Measurements from ENCODE around the gene CEP170. TPM values are rescaled to one million over a fixed set of nuclear protein-coding genes. Genes with fewer than 3 reads are reported as not detected.

Gene CEP170
- total RNA-seq, 1 experiment from 2014 or later = 97.7 TPM

GRCh38 chr1:243292117-243292516 is 37.0 kb upstream of the CEP170 start:
- H2BK15ac ChIP-seq (ENCODE audit: low read depth, low read length) = no peak overlapping the region
- peaks cover 0 to 3% of the 10 kb centered on the region in 2 experiments; a peak in 1 of 5 replicates for H3K9me3 Mint-ChIP-seq
- WGBS (ENCODE audit: extremely low coverage, insufficient read length, low lambda C conversion rate) = no CpG with 5 or more reads among the region's 5 CpGs
- no peak overlapping the region for H4K5ac ChIP-seq (ENCODE audit: insufficient read length, low read depth, low read length)
- DNase-seq = no peak
- H3K4me1 Mint-ChIP-seq = peaks cover 14 to 29% of the 10 kb centered on the region in 2 experiments
- H2BK5ac ChIP-seq (ENCODE audit: insufficient read length, low read length) = no peak overlapping the region
- no peak overlapping the region for H3T11ph ChIP-seq (ENCODE audit: low read length)
- no peaks in the 10 kb centered on the region for H3K9me3 ChIP-seq (ENCODE audit: control insufficient read depth, low read depth, low read length)
- no peak overlapping the region for H4K8ac ChIP-seq (replicated peaks; ENCODE audit: insufficient read length, low read depth, low read length)
- H2AK5ac ChIP-seq (ENCODE audit: insufficient read length, low read length) = no peak overlapping the region
- no peaks in the 10 kb centered on the region; the same call in 1 of the 2 replicates for H3K4me1 ChIP-seq (ENCODE audit: insufficient read depth, low read length)
- H4K91ac ChIP-seq (ENCODE audit: insufficient read length, low read depth, low read length) = no peak overlapping the region
- H3K27me3 ChIP-seq (ENCODE audit: insufficient read depth, low read length) = no peaks in the 10 kb centered on the region
- no peaks in the 10 kb centered on the region for H3K27me3 Mint-ChIP-seq (ENCODE audit: low read depth)
- no peak overlapping the region for H3K4ac ChIP-seq (ENCODE audit: low read depth, low read length)
- H3K56ac ChIP-seq (ENCODE audit: insufficient read length, low read depth, low read length) = no peak overlapping the region
- no peaks in the 10 kb centered on the region for H3K79me2 ChIP-seq (ENCODE audit: insufficient read depth, low read length)
- no peak overlapping the region for H2BK12ac ChIP-seq (ENCODE audit: insufficient read length, low read depth, low read length)
- no peaks in the 10 kb centered on the region for H3K79me1 ChIP-seq (ENCODE audit: insufficient read depth, low read depth, low read length, poor library complexity, severe bottlenecking)
- H3K27ac ChIP-seq (ENCODE audit: insufficient read length, low read depth, low read length) = no peak overlapping the region
- H2BK120ac ChIP-seq (ENCODE audit: low read depth, low read length, poor library complexity, severe bottlenecking) = no peak overlapping the region
- TF ChIP-seq, protein P1, sequence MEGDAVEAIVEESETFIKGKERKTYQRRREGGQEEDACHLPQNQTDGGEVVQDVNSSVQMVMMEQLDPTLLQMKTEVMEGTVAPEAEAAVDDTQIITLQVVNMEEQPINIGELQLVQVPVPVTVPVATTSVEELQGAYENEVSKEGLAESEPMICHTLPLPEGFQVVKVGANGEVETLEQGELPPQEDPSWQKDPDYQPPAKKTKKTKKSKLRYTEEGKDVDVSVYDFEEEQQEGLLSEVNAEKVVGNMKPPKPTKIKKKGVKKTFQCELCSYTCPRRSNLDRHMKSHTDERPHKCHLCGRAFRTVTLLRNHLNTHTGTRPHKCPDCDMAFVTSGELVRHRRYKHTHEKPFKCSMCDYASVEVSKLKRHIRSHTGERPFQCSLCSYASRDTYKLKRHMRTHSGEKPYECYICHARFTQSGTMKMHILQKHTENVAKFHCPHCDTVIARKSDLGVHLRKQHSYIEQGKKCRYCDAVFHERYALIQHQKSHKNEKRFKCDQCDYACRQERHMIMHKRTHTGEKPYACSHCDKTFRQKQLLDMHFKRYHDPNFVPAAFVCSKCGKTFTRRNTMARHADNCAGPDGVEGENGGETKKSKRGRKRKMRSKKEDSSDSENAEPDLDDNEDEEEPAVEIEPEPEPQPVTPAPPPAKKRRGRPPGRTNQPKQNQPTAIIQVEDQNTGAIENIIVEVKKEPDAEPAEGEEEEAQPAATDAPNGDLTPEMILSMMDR (conservative IDR thresholded peaks at IDR 0.05) = no peak
- H2AFZ ChIP-seq (ENCODE audit: low read length) = no peak overlapping the region
- no peak overlapping the region for H2BK20ac ChIP-seq (ENCODE audit: low read depth, low read length, poor library complexity, severe bottlenecking)
- H3K36me3 Mint-ChIP-seq (ENCODE audit: insufficient read depth in 1 of 3, low read depth in 3 of 3) = peaks cover 0 to 3% (median 0%) of the 10 kb centered on the region in 3 experiments; a peak in 1 of 7 replicates
- H3K4me3 Mint-ChIP-seq = no peak overlapping the region
- H3K23ac ChIP-seq (ENCODE audit: insufficient read length, low read depth, low read length) = no peak overlapping the region
- no peak overlapping the region for H3K9ac ChIP-seq (ENCODE audit: extremely low read depth, insufficient read length, low read length)
- H4K20me1 ChIP-seq (ENCODE audit: control insufficient read depth, insufficient read depth, insufficient read length) = no peaks in the 10 kb centered on the region
- H3K14ac ChIP-seq (ENCODE audit: insufficient read depth, low read length) = no peak overlapping the region
- no peak overlapping the region for H3K4me2 ChIP-seq (ENCODE audit: insufficient read depth, insufficient read length, low read length)
- no peak overlapping the region for H3K18ac ChIP-seq (ENCODE audit: insufficient read length, low read depth, low read length)
- no peak overlapping the region for H3K27ac Mint-ChIP-seq
- no peaks in the 10 kb centered on the region for H3K23me2 ChIP-seq (ENCODE audit: insufficient read length, low read depth, low read length, poor library complexity, severe bottlenecking)
